ENCODE measurements around the gene LCMT2.

Gene LCMT2

GRCh38 chr15:43280996-43281395 is 49.4 kb downstream of the LCMT2 start:
- no peak overlapping the region for H3K4me3 ChIP-seq (replicated peaks; ENCODE audit: low read depth, low read length)
- no peak for DNase-seq (ENCODE audit: low read depth)
- no peak for TF ChIP-seq CTCF (IDR thresholded peaks at IDR 0.05; ENCODE audit: low read length, missing control alignments)

GRCh38 chr15:43279496-43279895 is 50.9 kb downstream of the LCMT2 start:
- no peak for TF ChIP-seq CTCF (IDR thresholded peaks at IDR 0.05; ENCODE audit: low read length, missing control alignments)
- no peak overlapping the region for H3K4me3 ChIP-seq (replicated peaks; ENCODE audit: low read depth, low read length)
- no peak for DNase-seq (ENCODE audit: low read depth)

- no peak for DNase-seq (ENCODE audit: low read depth)
- TF ChIP-seq CTCF (IDR thresholded peaks at IDR 0.05; ENCODE audit: low read length, missing control alignments) = no peak
- no peak overlapping the region for H3K4me3 ChIP-seq (replicated peaks; ENCODE audit: low read depth, low read length)
Measured at GRCh38 chr15:43278869-43279268, 51.5 kb downstream of the LCMT2 start.

- DNase-seq (ENCODE audit: low read depth) = no peak
- no peak overlapping the region for H3K4me3 ChIP-seq (replicated peaks; ENCODE audit: low read depth, low read length)
- TF ChIP-seq CTCF (IDR thresholded peaks at IDR 0.05; ENCODE audit: low read length, missing control alignments) = no peak
Measured at GRCh38 chr15:43277901-43278300, 52.5 kb downstream of the LCMT2 start.

- TF ChIP-seq CTCF (IDR thresholded peaks at IDR 0.05; ENCODE audit: low read length, missing control alignments) = no peak
- H3K4me3 ChIP-seq (replicated peaks; ENCODE audit: low read depth, low read length) = no peak overlapping the region
- no peak for DNase-seq (ENCODE audit: low read depth)
Measured at GRCh38 chr15:43277231-43277823, 53.0 kb downstream of the LCMT2 start.

GRCh38 chr15:43276563-43277200 is 53.7 kb downstream of the LCMT2 start:
- DNase-seq (ENCODE audit: low read depth) = no peak
- no peak for TF ChIP-seq CTCF (IDR thresholded peaks at IDR 0.05; ENCODE audit: low read length, missing control alignments)
- H3K4me3 ChIP-seq (replicated peaks; ENCODE audit: low read depth, low read length) = no peak overlapping the region

Data from fibroblast of pulmonary artery (primary cell).